ENCODE measurements around the gene CFAP58. TPM values are rescaled to one million over a fixed set of nuclear protein-coding genes. Genes with fewer than 3 reads are reported as not detected.

The CFAP58 gene
- total and polyA plus RNA-seq, 2 donors (not counting 1 experiment from before 2014, with no cell fraction given) = not detected

DNA sequence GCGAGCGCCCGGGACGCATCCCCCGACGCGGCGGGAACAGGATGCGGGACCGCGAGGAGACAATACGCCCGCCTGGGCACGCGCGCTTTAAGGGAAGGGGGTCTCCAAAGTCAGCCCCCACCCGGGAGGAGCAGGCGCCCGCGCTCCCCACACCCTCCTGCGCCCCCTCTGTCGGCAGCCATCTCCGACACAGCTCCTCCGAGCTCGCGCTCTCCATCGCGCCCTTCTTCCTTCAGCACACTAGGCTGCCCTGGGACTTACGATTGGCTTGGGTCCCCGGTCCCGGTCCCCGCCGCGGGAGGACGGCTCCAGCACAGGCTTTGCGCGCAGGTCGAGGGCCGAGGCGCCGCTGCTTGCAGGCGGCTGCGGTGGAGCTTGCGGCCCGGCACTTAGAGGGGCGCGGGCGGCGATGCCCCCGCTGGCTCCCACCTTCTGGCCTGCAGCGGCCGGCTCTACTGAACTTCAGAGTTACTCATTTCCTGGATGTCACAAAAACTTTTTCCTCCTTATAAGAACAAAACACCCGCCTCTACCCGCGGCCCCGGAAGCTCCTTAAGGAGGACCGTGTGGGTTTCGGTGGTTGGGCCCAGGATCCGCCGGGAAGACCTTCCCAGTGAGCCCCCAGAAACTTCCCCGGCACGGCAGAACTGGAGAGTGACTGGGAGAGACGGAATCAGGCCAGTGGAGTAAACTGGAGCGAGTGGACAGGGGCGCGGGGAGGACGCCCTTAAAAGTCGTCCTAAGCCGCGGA, 15.5 kb upstream of the CFAP58 start, which contains the start of gene ITPRIP:
ITPRIP (minus strand) TSS at position 481 of the 751 bp plus-strand sequence. CDS start 22,414 bp downstream, outside the sequence.
- Histone ChIP-seq H3K4me2 (replicated peaks; ENCODE audit: low read depth, low read length, poor library complexity, severe bottlenecking) (peak within 1 kb of the TSS; percentile 91), H3K4me1 (ENCODE audit: control insufficient read depth in 2 of 2, insufficient read depth in 2 of 2, low read length in 2 of 2) (peaks cover 34 to 54% of the 10 kb centered on the region in 2 donors), H3K4me3 (ENCODE audit: control extremely low read depth in 1 of 5, extremely low read depth in 1 of 5, insufficient read depth in 1 of 5, low read depth in 2 of 5, low read length in 4 of 5) (peak within 1 kb of the TSS; percentile 94 to 98 (median 97)), H3K9ac (ENCODE audit: low read length) (peak within 1 kb of the TSS; percentile 89), H2AFZ (ENCODE audit: insufficient read depth, low read depth, low read length, poor library complexity, severe bottlenecking) (peak within 1 kb of the TSS; percentile 87), H3K9me3 (ENCODE audit: control extremely low read depth in 1 of 3, control insufficient read depth in 2 of 3, insufficient read depth in 1 of 3, low read length in 2 of 3) (no peaks in the 10 kb centered on the region), H3K79me2 (ENCODE audit: control insufficient read depth, insufficient read depth, low read length) (peaks cover 58% of the 10 kb centered on the region), H3K27ac (ENCODE audit: low read length in 2 of 2) (peak within 1 kb of the TSS; percentile 80 to 83), H3K36me3 (replicated peaks in 1 of 2; ENCODE audit: control extremely low read depth in 1 of 2, control insufficient read depth in 1 of 2, extremely low read depth in 1 of 2, insufficient read depth in 2 of 2, low read length in 1 of 2) (peaks cover 0 to 6% of the 10 kb centered on the region in 2 experiments), H4K20me1 (ENCODE audit: control insufficient read depth, insufficient read depth, low read length, poor library complexity, severe bottlenecking) (peaks cover 43% of the 10 kb centered on the region), H3K27me3 (replicated peaks in 1 of 4; ENCODE audit: control extremely low read depth in 1 of 4, control insufficient read depth in 3 of 4, insufficient read depth in 4 of 4, low read length in 3 of 4) (no peaks in the 10 kb centered on the region)
- Mint-ChIP-seq H3K9me3 (ENCODE audit: insufficient read depth) (no peaks in the 10 kb centered on the region), H3K4me3 (peak within 1 kb of the TSS; percentile 100), H3K27ac (peak within 1 kb of the TSS; percentile 100), H3K27me3 (no peaks in the 10 kb centered on the region), H3K4me1 (peaks cover 53% of the 10 kb centered on the region)
- TF ChIP-seq, protein P1, sequence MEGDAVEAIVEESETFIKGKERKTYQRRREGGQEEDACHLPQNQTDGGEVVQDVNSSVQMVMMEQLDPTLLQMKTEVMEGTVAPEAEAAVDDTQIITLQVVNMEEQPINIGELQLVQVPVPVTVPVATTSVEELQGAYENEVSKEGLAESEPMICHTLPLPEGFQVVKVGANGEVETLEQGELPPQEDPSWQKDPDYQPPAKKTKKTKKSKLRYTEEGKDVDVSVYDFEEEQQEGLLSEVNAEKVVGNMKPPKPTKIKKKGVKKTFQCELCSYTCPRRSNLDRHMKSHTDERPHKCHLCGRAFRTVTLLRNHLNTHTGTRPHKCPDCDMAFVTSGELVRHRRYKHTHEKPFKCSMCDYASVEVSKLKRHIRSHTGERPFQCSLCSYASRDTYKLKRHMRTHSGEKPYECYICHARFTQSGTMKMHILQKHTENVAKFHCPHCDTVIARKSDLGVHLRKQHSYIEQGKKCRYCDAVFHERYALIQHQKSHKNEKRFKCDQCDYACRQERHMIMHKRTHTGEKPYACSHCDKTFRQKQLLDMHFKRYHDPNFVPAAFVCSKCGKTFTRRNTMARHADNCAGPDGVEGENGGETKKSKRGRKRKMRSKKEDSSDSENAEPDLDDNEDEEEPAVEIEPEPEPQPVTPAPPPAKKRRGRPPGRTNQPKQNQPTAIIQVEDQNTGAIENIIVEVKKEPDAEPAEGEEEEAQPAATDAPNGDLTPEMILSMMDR (IDR thresholded peaks at IDR 0.05) = no peak
- TF ChIP-seq EZH2 (IDR thresholded peaks at IDR 0.05; ENCODE audit: borderline replicate concordance, insufficient read depth, low read depth, low read length, poor library complexity, severe bottlenecking) = no peak
- under 1% methylated on average over 70 of the region's 70 CpGs for WGBS (ENCODE audit: insufficient coverage)
- ChIA-PET POLR2A (interaction anchor here (0.5 to 1.6 kb wide), 12 partner anchors 9 to 1942 kb away, joined by 3 to 15 read pairs (median 6); partner anchors contain the start of genes CFAP58 and GSTO2), CTCF (interaction anchor here (0.6 to 7.1 kb wide), 15 partner anchors 8 to 1942 kb away, joined by 3 to 111 read pairs (median 7); partner anchors contain the start of genes CFAP58 and SFR1)
- ATAC-seq (ENCODE audit: low read depth) (peak; percentile 75), DNase-seq (peak; percentile 87)
- intact Hi-C loops (cut with micrococcal nuclease) = loop anchor here (1.0 to 5.0 kb wide), 10 partner anchors 9 to 421 kb away; partner anchors contain the start of genes CFAP43, CFAP58, GSTO2 and SFR1

All from B cell (primary cell).